Glutamatergic neuron (in vitro differentiated cells): ENCODE results near the gene CCDC178. TPM values are rescaled to one million over a fixed set of nuclear protein-coding genes. Genes with fewer than 3 reads are reported as not detected.

ENCODE experiments used
- DNase-seq: peaks from one replicate; pipeline ENCODE4 v3.0.0; 2022
- H3K27ac Mint-ChIP-seq: one replicate; pipeline ENCODE4 v1.8.0; 2020; ENCODE audit warnings: mild to moderate bottlenecking, mixed read lengths, inconsistent platforms; ENCODE audit not compliant: unreplicated experiment
- H3K27me3 Mint-ChIP-seq: one replicate; pipeline ENCODE4 v1.8.0; 2020; ENCODE audit warnings: mild to moderate bottlenecking, moderate library complexity, mixed read lengths, inconsistent platforms; ENCODE audit not compliant: unreplicated experiment
- H3K36me3 Mint-ChIP-seq: one replicate; pipeline ENCODE4 v1.8.0; 2020; ENCODE audit warnings: mild to moderate bottlenecking, mixed read lengths, inconsistent platforms; ENCODE audit not compliant: unreplicated experiment
- H3K4me1 Mint-ChIP-seq: one replicate; pipeline ENCODE4 v1.8.0; 2020; ENCODE audit warnings: mild to moderate bottlenecking, low read depth, mixed read lengths, inconsistent platforms; ENCODE audit not compliant: unreplicated experiment
- H3K4me3 Mint-ChIP-seq: one replicate; pipeline ENCODE4 v1.8.0; 2020; ENCODE audit warnings: mild to moderate bottlenecking, mixed read lengths, inconsistent platforms; ENCODE audit not compliant: unreplicated experiment
- H3K9me3 Mint-ChIP-seq: one replicate; pipeline ENCODE4 v1.8.0; 2020; ENCODE audit warnings: mild to moderate bottlenecking, moderate library complexity, mixed read lengths, inconsistent platforms; ENCODE audit not compliant: unreplicated experiment
- total RNA-seq: library from RNA; stranded (reverse); fragmentation: NEBNext Ultra II Directional; extraction: Animal tissue kit (Norgen Biotek cat#: 25700); gene quantifications from one replicate; pipeline ENCODE4 v1.2.1, GENCODE V29; 2021; ENCODE audit not compliant: unreplicated experiment
- TF ChIP-seq, protein P1 (sequence below): fragments of 200-600 bp; sonication (generic); IDR thresholded peaks from one replicate; pipeline ENCODE4 v1.5.0; 2021; ENCODE audit not compliant: partially characterized antibody, unreplicated experiment

Gene CCDC178
- total RNA-seq, 1 donor from 2014 or later: not detected

DNA sequence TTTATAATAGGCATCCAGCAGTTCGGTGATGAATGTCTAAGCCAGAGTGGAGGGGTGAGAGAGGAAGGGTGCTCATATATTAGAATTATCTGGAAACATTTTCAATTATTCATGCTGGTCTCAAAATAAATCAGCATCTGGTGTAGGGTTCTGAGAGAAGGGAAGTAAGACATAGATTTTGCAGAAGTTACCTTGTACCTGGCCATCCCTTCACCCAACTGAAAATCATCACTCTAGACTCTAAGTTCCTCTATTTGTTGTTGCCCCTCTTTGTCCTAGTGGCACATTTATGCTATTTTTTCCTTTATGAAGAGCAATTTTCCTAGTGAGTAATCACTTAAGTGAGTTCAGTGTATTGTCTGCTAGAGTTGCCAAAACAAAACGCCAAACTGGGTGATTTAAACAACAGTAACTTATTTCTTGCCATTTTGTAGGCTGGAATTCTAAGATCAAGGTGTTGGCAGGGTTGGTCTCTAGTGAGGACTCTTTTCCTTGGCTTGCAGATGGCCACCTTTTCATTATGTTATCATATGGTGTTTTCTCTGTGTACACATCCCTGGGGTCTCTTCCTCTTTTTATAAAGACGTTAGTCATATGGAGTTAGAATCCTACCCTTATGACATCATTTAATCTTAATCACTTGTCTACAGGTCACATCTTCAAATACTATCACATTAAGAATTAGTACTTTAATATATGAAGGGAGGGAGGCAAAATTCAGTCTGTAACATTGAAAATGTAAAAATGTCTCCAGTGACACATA, 537.8 kb downstream of the CCDC178 start:
- TF ChIP-seq, protein P1, sequence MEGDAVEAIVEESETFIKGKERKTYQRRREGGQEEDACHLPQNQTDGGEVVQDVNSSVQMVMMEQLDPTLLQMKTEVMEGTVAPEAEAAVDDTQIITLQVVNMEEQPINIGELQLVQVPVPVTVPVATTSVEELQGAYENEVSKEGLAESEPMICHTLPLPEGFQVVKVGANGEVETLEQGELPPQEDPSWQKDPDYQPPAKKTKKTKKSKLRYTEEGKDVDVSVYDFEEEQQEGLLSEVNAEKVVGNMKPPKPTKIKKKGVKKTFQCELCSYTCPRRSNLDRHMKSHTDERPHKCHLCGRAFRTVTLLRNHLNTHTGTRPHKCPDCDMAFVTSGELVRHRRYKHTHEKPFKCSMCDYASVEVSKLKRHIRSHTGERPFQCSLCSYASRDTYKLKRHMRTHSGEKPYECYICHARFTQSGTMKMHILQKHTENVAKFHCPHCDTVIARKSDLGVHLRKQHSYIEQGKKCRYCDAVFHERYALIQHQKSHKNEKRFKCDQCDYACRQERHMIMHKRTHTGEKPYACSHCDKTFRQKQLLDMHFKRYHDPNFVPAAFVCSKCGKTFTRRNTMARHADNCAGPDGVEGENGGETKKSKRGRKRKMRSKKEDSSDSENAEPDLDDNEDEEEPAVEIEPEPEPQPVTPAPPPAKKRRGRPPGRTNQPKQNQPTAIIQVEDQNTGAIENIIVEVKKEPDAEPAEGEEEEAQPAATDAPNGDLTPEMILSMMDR: no peak
- no peaks in the 10 kb centered on the region for H3K27me3 Mint-ChIP-seq
- DNase-seq: no peak
- H3K27ac Mint-ChIP-seq: no peak overlapping the region
- H3K9me3 Mint-ChIP-seq: peaks cover 2% of the 10 kb centered on the region
- no peaks in the 10 kb centered on the region for H3K4me1 Mint-ChIP-seq
- no peak overlapping the region for H3K4me3 Mint-ChIP-seq
- H3K36me3 Mint-ChIP-seq: no peaks in the 10 kb centered on the region

DNA sequence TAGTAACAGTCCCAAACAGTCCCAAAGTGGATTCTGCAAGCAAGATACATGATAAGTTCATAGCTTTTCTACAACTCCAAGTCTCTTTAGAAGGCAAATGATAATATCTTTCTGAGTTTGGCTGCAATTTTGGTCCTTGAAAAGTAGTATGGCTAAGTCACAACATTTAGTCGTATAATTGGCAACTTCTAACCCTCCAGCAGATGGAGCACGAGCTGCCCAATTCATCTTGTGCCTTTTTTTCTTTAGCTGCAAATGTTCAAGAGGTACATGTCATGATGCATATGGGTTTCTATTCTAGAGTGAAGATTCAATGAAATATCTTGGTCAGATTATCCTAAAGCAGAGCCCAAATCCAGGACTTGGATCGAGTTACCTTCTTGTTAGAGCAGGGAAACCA, 540.7 kb downstream of the CCDC178 start:
- peaks cover 6% of the 10 kb centered on the region for H3K36me3 Mint-ChIP-seq
- DNase-seq: no peak
- TF ChIP-seq, protein P1: no peak

DNA sequence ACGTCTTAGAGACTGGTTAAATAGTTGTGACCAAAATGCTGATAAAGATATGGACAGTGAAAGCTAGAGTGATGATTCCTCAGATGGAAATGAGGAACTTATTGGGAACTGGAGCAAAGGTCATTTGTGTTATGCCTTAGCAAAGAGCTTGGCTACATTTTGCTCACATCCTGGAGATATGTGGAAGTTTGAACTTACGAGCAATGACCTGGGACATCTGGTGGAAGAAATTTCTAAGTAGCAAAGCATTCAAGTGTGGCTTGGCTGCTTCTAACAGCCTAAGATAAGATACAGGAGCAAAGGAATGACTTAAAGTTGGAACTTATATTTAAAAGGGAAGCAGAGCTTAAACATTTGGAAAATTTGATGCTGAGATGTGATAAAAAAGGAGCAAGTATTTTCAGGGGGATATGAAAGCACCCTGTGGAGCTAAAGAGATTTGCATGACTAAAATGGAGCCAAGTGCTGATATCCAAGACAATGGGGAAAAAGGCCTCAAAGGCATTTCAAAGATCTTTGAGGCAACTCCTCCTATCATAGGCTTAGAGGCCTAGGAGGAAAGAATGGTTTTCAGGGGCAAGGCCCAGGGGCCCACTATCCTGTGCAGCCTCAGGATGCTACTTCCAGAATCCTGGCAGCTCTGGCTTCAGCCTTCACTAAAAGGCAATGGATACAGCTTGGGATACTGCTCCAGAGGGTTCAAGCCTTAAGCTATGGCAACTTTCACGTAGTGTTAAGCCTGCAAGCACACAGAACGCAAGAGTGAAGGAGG, 543.6 kb downstream of the CCDC178 start:
- TF ChIP-seq, protein P1: no peak
- Mint-ChIP-seq H3K27me3 (no peaks in the 10 kb centered on the region), H3K4me1 (peaks cover under 1% of the 10 kb centered on the region), H3K27ac (no peak overlapping the region), H3K9me3 (peaks cover 3% of the 10 kb centered on the region), H3K36me3 (peaks cover 6% of the 10 kb centered on the region), H3K4me3 (no peak overlapping the region)
- DNase-seq: no peak

More for the DNA sequence above, 540.7 kb downstream of the CCDC178 start:
- peaks cover 2% of the 10 kb centered on the region for H3K9me3 Mint-ChIP-seq
- H3K4me1 Mint-ChIP-seq: no peaks in the 10 kb centered on the region
- H3K4me3 Mint-ChIP-seq: no peak overlapping the region
- no peak overlapping the region for H3K27ac Mint-ChIP-seq
- no peaks in the 10 kb centered on the region for H3K27me3 Mint-ChIP-seq

DNA sequence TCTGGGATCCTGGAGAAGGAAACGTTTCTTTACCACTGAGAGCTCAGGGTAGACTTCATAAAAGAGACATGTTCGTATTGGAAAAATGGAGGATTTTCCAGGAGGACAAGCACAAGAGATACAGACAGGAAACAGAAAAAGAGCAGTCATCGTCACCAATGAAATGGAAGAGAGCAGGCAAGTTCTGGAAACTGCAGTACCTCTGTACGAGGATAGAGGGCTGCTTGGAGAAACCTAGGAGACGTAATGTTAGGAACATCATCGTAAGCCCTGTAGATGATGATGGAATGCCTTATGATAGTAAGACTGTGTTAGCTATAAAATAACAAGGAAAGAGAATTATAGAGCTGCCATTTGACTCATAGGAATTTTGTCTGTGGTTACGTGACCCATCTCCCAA, 546.6 kb downstream of the CCDC178 start:
- Mint-ChIP-seq H3K9me3 (peaks cover 3% of the 10 kb centered on the region), H3K36me3 (peaks cover 6% of the 10 kb centered on the region), H3K4me3 (no peak overlapping the region), H3K4me1 (peaks cover 10% of the 10 kb centered on the region), H3K27me3 (no peaks in the 10 kb centered on the region), H3K27ac (no peak overlapping the region)
- TF ChIP-seq, protein P1: peak; percentile 47
- no peak for DNase-seq

DNA sequence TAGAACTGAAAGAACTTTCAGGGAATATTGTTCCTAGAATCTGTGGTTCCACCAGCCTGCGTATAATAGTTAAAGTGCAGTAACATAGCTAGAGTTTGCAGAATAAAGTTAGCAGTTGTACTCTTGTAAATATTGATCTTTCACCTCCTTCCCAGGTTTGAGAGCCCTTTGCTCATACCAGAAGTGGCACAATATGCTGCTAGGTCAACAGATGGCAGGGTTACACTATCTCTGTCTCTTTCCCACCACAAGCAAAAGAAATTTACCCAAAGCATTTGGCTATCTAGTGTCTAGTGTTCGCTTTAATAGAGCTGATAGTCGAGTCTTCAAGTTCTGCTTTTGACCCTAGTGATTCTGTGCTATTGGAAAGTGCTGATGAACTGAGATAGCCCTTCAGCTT, 548.7 kb downstream of the CCDC178 start:
- TF ChIP-seq, protein P1: no peak
- Mint-ChIP-seq H3K4me3 (no peak overlapping the region), H3K27ac (no peak overlapping the region), H3K36me3 (peaks cover 4% of the 10 kb centered on the region), H3K4me1 (peaks cover 10% of the 10 kb centered on the region), H3K27me3 (no peaks in the 10 kb centered on the region), H3K9me3 (peaks cover 2% of the 10 kb centered on the region)
- no peak for DNase-seq
